Ovary (tissue), 9 donors: ENCODE data around the gene GEMIN5. TPM values are rescaled to one million over a fixed set of nuclear protein-coding genes. Genes with fewer than 3 reads are reported as not detected.
"Not testable (repeated sequence)": the region's sequence is repeated elsewhere in the genome, so short reads cannot be mapped to it uniquely, and the experiment has no call there.

Source experiments
- DNase-seq, 5 donors: peaks; one replicate each; pipeline ENCODE4 v3.0.0-alpha.2; 2019 to 2020
- H3K27ac ChIP-seq, 2 donors: fragments of 200-600 bp; one replicate each; pipeline versions ENCODE4 v1.5.1 to v1.8.0; 2019 to 2022
- H3K27me3 ChIP-seq: fragments of 200-600 bp; one replicate; pipeline ENCODE4 v1.8.0; 2022
- H3K36me3 ChIP-seq: fragments of 200-600 bp; sonication (generic); one replicate; pipeline ENCODE4 v1.5.1; 2019
- H3K4me1 ChIP-seq: one replicate; pipeline ENCODE4 v1.8.1; 2013; ENCODE audit warnings: mild to moderate bottlenecking, moderate library complexity; ENCODE audit not compliant: insufficient read depth
- H3K4me3 ChIP-seq: fragments of 200-600 bp; sonication (generic); one replicate; pipeline ENCODE4 v1.5.1; 2017
- H3K9me3 ChIP-seq, 2 donors: fragments of 200-600 bp in 1 of 2; sonication (generic) in 1 of 2; one replicate each; pipeline versions ENCODE4 v1.5.1 to v1.8.1; 2013 to 2019; ENCODE audit warnings: mild to moderate bottlenecking in 1 of 2, moderate library complexity in 1 of 2
- CTCF ChIP-seq, 3 donors: fragments of 450-650 bp in 2 of 3; fragments of 200-600 bp in 1 of 3; IDR thresholded peaks; one replicate each; pipeline versions ENCODE4 v1.5.1 to v1.8.0; 2016 to 2022; ENCODE audit warnings: antibody characterized with exemption in 3 of 3, mild to moderate bottlenecking in 1 of 3
- EP300 ChIP-seq: sonication (generic); formaldehyde crosslinking; IDR thresholded peaks from one replicate; pipeline ENCODE4 v1.6.1; 2017; ENCODE audit warnings: antibody characterized with exemption
- POLR2A ChIP-seq: fragments of 450-650 bp; IDR thresholded peaks from one replicate; pipeline ENCODE4 v1.6.1; 2017; ENCODE audit warnings: antibody characterized with exemption, mild to moderate bottlenecking, moderate library complexity
- WGBS, 3 donors: extraction: QIAGEN DNeasy Blood & Tissue Kit in 1 of 3; methylation state at CpG; one replicate each; pipeline versions ENCODE4 v1.1.5 to v1.1.7; 2013 to 2017; 5-methylcytosine and 5-hydroxymethylcytosine counted together
- intact Hi-C, 4 donors: fragments of 100-400 bp; cut with DNase I; formaldehyde crosslinking; loops; one replicate each; pipeline versions ENCODE4 v1.11.0 to v1.15.1; 2022 to 2023
- polyA plus RNA-seq, 2 donors: library from polyadenylated mRNA; stranded (reverse); fragments of 200-250 nt in 1 of 2; fragments of 350-450 nt in 1 of 2; fragmentation: Illumina TruSeq in 1 of 2; extraction: RNeasy Lipid Tissue Mini Kit (QIAGEN cat#74804) in 1 of 2; gene quantifications; one replicate each; pipeline ENCODE4 v1.2.3, GENCODE V29; 2013 to 2014
- total RNA-seq, 7 donors: library from RNA; depleted of rRNA in 2 of 7; stranded (reverse); fragments of >200 nt in 2 of 7; fragmentation: NEBNext Ultra II Directional in 3 of 7; extraction: Animal tissue kit (Norgen Biotek cat#: 25700) in 3 of 7; gene quantifications; one replicate each; pipeline versions ENCODE4 v1.1.0 to v1.2.4, GENCODE V29; 2016 to 2023
- donor health status: DM: no; HTN: no; CAD: no; lungs with moderate emphysema.
- donor health status: DM: no; HTN: no; CAD: no.
- donor health status: Bipolar disorder and iron deficiency.
- donor health status: DM: yes; HTN: yes; CAD: no.
- donor health status: DM: no; HTN: no; CAD: no.
- donor health status: DM: yes; HTN: yes; CAD: no.

Gene GEMIN5
- total and polyA plus RNA-seq, 9 donors: 6.1 to 20.6 (median 15.3) TPM

DNA sequence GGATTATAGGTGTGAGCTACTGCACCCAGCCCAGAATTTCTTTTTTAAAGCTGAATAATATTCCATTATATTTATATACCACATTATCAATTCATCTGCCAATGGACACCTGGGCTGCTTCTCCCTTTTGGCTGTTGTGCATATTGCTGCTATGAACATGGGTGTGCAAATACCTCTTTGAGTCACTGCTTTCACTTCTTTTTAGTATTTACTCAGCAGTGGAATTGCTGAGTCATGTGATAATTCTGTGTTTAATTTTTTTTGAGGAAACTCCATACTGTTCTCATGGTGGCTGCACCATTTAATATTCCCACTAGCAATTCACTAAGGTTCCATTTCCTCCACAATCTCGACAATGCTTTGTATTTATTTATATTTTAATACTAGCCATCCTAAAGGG lies 39.4 kb upstream of the GEMIN5 start:
- Histone ChIP-seq H3K4me1 (no peaks in the 10 kb centered on the region), H3K9me3 (no peaks in the 10 kb centered on the region), H3K27me3 (no peaks in the 10 kb centered on the region), H3K27ac (no peak overlapping the region), H3K4me3 (no peak overlapping the region), H3K36me3 (no peaks in the 10 kb centered on the region)
- intact Hi-C loops: loop anchor here in 1 of 4 donors (10.0 kb wide), 1 partner anchor 167 kb away; no protein-coding TSS in a partner anchor
- 74 to 95% (median 89%) methylated on average over 1 of the region's 1 CpG for WGBS, 3 donors
- DNase-seq: no peak
- TF ChIP-seq CTCF (IDR thresholded peaks at IDR 0.05) (no peak), EP300 (no peak), POLR2A (no peak)

DNA sequence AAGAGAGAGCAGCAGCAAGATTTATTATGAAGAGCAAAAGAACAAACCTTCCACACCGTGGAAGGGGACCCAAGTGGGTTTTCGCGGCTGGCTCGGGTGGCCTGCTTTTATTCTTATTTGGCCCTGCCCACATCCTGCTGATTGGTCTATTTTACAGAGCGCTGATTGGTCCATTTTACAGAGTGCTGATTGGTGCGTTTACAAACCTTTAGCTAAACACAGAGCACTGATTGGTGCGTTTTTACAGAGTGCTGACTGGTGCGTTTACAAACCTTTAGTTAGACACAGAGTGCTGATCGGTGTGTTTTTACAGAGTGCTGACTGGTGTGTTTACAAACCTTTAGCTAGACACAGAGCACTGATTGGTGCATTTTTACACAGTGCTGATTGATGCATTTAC lies 38.1 kb upstream of the GEMIN5 start:
- DNase-seq, H3K27ac ChIP-seq, H3K9me3 ChIP-seq, H3K4me3 ChIP-seq, H3K4me1 ChIP-seq, H3K27me3 ChIP-seq, H3K36me3 ChIP-seq: not testable (repeated sequence)
- intact Hi-C loops: loop anchor here in 1 of 4 donors (10.0 kb wide), 1 partner anchor 169 kb away; no protein-coding TSS in a partner anchor
- 95 to 97% (median 96%) methylated on average over 9 of the region's 9 CpGs for WGBS, 3 donors

GRCh38 chr5:154972476-154973080 lies 34.6 kb upstream of the GEMIN5 start:
- Histone ChIP-seq H3K4me1 (no peaks in the 10 kb centered on the region), H3K9me3 (no peaks in the 10 kb centered on the region), H3K36me3 (no peaks in the 10 kb centered on the region), H3K27ac (no peak overlapping the region), H3K4me3 (no peak overlapping the region), H3K27me3 (no peaks in the 10 kb centered on the region)
- intact Hi-C loops: loop anchor here in 1 of 4 donors (10.0 kb wide), 1 partner anchor 172 kb away; no protein-coding TSS in a partner anchor
- DNase-seq: peak in 3 of 5 donors; percentile 21 to 41 (median 31)
- 32 to 50% (median 40%) methylated on average over 2 of the region's 2 CpGs for WGBS, 3 donors
- no peak for TF ChIP-seq POLR2A
- peak in 2 of 3 donors; percentile 8 to 16 for TF ChIP-seq CTCF (IDR thresholded peaks at IDR 0.05)
- TF ChIP-seq EP300: no peak

DNA sequence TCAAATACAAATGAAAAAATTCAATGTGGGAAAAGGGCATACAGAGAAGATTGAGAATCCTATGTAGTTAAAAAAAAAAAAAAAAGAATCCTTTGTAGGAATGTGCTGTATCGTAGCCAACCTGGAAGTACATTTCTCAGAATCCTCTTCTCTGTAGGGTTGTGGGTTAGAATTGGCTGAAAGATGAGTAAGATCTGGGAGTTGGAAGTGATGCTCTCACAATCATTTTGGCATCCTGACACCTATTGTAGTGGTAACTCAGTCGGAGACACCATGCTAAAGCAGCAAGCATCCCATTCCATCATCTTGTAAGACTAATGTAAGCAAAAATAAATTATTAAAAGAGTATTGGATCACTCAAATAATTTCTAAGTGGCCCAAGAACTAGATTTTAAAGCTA lies 33.5 kb upstream of the GEMIN5 start:
- TF ChIP-seq EP300 (no peak), POLR2A (no peak), CTCF (IDR thresholded peaks at IDR 0.05) (no peak)
- Histone ChIP-seq H3K9me3 (no peaks in the 10 kb centered on the region), H3K27ac (no peak overlapping the region), H3K4me3 (no peak overlapping the region), H3K4me1 (no peaks in the 10 kb centered on the region), H3K36me3 (no peaks in the 10 kb centered on the region), H3K27me3 (no peaks in the 10 kb centered on the region)
- 45 to 63% (median 62%) methylated on average over 2 of the region's 2 CpGs for WGBS, 3 donors
- intact Hi-C loops: loop anchor here in 1 of 4 donors (10.0 kb wide), 1 partner anchor 173 kb away; no protein-coding TSS in a partner anchor
- DNase-seq: no peak

GRCh38 chr5:154970759-154971158 lies 32.7 kb upstream of the GEMIN5 start:
- Histone ChIP-seq H3K36me3 (no peaks in the 10 kb centered on the region), H3K9me3 (no peaks in the 10 kb centered on the region), H3K27ac (no peak overlapping the region), H3K4me1 (no peaks in the 10 kb centered on the region), H3K4me3 (no peak overlapping the region), H3K27me3 (no peaks in the 10 kb centered on the region)
- intact Hi-C loops: loop anchor here in 1 of 4 donors (10.0 kb wide), 1 partner anchor 174 kb away; no protein-coding TSS in a partner anchor
- TF ChIP-seq POLR2A (no peak), EP300 (no peak), CTCF (IDR thresholded peaks at IDR 0.05) (no peak)
- DNase-seq: no peak
